DOHH2 (cell line): Measurements from ENCODE around the gene FNIP2.

Experiments
- CTCF ChIP-seq: fragments of 200-600 bp; sonication (generic); IDR thresholded peaks from one replicate; pipeline ENCODE4 v1.5.1; 2014; ENCODE audit warnings: antibody characterized with exemption, mild to moderate bottlenecking, low read depth, low read length; ENCODE audit not compliant: poor library complexity, severe bottlenecking
- EZH2phosphoT487 ChIP-seq: fragments of 200-600 bp; sonication (generic); IDR thresholded peaks from 2 replicates; pipeline ENCODE4 v1.6.1; 2017; ENCODE audit warnings: borderline replicate concordance, mild to moderate bottlenecking, antibody characterized with exemption, low read length, moderate library complexity, mixed read lengths

GRCh38 chr4:158941321-158941720 is 172.5 kb downstream of the FNIP2 start:
- no peak for TF ChIP-seq CTCF
- no peak for TF ChIP-seq EZH2phosphoT487
